Measurements from ENCODE around the gene VSTM2A.

DNA sequence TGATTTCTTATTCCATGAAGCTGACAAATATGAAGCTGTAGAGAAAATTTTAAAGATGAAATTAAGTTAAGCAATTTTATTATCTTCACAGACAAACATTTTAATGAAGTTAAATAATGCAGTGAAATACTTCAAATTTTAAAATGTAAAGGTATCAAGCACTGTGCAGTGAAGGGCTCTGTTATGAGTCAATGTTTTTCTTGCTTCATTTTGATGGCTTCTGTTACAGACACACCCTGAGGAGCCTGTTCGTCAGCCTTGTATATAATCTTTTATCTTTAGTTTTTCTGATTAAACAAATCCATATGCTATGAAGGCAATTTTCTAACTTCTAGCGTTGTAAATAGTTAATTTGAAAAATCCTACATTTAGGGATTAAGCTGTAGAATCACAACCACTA is 18.5 kb downstream of the VSTM2A start:
- no peak for TF ChIP-seq JUND (IDR thresholded peaks at IDR 0.05; ENCODE audit: low read depth, low read length)
- TF ChIP-seq CREB1 (IDR thresholded peaks at IDR 0.05; ENCODE audit: low read depth), result no peak
- TF ChIP-seq MYC (IDR thresholded peaks at IDR 0.05; ENCODE audit: insufficient read depth, insufficient read length, insufficient replicate concordance, low read length, severe bottlenecking), result no peak
- no peak for TF ChIP-seq ZBTB33 (IDR thresholded peaks at IDR 0.05)
- no peak for TF ChIP-seq CEBPB (IDR thresholded peaks at IDR 0.05; ENCODE audit: borderline replicate concordance in 1 of 2, low read depth in 2 of 2, low read length in 2 of 2)
- TF ChIP-seq EGR1 (IDR thresholded peaks at IDR 0.05; ENCODE audit: borderline replicate concordance in 1 of 2, low read depth in 2 of 2, low read length in 2 of 2), result no peak
- TF ChIP-seq, protein P1, sequence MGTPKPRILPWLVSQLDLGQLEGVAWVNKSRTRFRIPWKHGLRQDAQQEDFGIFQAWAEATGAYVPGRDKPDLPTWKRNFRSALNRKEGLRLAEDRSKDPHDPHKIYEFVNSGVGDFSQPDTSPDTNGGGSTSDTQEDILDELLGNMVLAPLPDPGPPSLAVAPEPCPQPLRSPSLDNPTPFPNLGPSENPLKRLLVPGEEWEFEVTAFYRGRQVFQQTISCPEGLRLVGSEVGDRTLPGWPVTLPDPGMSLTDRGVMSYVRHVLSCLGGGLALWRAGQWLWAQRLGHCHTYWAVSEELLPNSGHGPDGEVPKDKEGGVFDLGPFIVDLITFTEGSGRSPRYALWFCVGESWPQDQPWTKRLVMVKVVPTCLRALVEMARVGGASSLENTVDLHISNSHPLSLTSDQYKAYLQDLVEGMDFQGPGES (IDR thresholded peaks at IDR 0.05), result no peak
- TF ChIP-seq, protein P2, sequence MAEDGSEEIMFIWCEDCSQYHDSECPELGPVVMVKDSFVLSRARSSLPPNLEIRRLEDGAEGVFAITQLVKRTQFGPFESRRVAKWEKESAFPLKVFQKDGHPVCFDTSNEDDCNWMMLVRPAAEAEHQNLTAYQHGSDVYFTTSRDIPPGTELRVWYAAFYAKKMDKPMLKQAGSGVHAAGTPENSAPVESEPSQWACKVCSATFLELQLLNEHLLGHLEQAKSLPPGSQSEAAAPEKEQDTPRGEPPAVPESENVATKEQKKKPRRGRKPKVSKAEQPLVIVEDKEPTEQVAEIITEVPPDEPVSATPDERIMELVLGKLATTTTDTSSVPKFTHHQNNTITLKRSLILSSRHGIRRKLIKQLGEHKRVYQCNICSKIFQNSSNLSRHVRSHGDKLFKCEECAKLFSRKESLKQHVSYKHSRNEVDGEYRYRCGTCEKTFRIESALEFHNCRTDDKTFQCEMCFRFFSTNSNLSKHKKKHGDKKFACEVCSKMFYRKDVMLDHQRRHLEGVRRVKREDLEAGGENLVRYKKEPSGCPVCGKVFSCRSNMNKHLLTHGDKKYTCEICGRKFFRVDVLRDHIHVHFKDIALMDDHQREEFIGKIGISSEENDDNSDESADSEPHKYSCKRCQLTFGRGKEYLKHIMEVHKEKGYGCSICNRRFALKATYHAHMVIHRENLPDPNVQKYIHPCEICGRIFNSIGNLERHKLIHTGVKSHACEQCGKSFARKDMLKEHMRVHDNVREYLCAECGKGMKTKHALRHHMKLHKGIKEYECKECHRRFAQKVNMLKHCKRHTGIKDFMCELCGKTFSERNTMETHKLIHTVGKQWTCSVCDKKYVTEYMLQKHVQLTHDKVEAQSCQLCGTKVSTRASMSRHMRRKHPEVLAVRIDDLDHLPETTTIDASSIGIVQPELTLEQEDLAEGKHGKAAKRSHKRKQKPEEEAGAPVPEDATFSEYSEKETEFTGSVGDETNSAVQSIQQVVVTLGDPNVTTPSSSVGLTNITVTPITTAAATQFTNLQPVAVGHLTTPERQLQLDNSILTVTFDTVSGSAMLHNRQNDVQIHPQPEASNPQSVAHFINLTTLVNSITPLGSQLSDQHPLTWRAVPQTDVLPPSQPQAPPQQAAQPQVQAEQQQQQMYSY (CRISPR knock-in tag; IDR thresholded peaks at IDR 0.05), result no peak
- no peak for TF ChIP-seq USF2 (IDR thresholded peaks at IDR 0.05; ENCODE audit: borderline replicate concordance, low read depth, low read length)

Measured in GM12878 (cell line).